HUES6 (cell line): ENCODE results near the gene BCL2L14.

ENCODE experiments used
- H3K27ac ChIP-seq: 2 replicates; pipeline ENCODE4 v1.7.0; 2013; ENCODE audit warnings: low read depth, mild to moderate bottlenecking, low read length, inconsistent platforms
- H3K27me3 ChIP-seq: 2 replicates; pipeline ENCODE4 v1.6.1; 2013; ENCODE audit warnings: low read length; ENCODE audit not compliant: control insufficient read depth, insufficient read depth
- H3K36me3 ChIP-seq: 2 replicates; pipeline ENCODE4 v1.6.1; 2013; ENCODE audit warnings: low read length; ENCODE audit not compliant: control insufficient read depth, insufficient read depth
- H3K4me1 ChIP-seq: 2 replicates; pipeline ENCODE4 v1.6.1; 2013; ENCODE audit warnings: low read length; ENCODE audit not compliant: control insufficient read depth, insufficient read depth
- H3K4me3 ChIP-seq: 2 replicates; pipeline ENCODE4 v1.5.1; 2013; ENCODE audit warnings: low read depth, low read length
- H3K9ac ChIP-seq: one replicate; pipeline ENCODE4 v1.6.1; 2013; ENCODE audit warnings: mild to moderate bottlenecking, low read length
- H3K9me3 ChIP-seq: 2 replicates; pipeline ENCODE4 v1.6.1; 2013; ENCODE audit warnings: low read depth, low read length; ENCODE audit not compliant: control insufficient read depth, insufficient read depth

The BCL2L14 gene

GRCh38 chr12:12088761-12089160 is 18.0 kb downstream of the BCL2L14 start:
- Histone ChIP-seq H3K9ac (no peak overlapping the region), H3K27me3 (no peaks in the 10 kb centered on the region), H3K4me3 (no peak overlapping the region), H3K27ac (no peak overlapping the region), H3K9me3 (no peaks in the 10 kb centered on the region), H3K36me3 (no peaks in the 10 kb centered on the region), H3K4me1 (peaks cover 39% of the 10 kb centered on the region)

- H3K27ac ChIP-seq, result no peak overlapping the region
- H3K27me3 ChIP-seq, result no peaks in the 10 kb centered on the region
- peaks cover 33% of the 10 kb centered on the region for H3K4me1 ChIP-seq
- no peak overlapping the region for H3K9ac ChIP-seq
- H3K4me3 ChIP-seq, result no peak overlapping the region
- H3K36me3 ChIP-seq, result no peaks in the 10 kb centered on the region
- no peaks in the 10 kb centered on the region for H3K9me3 ChIP-seq
These were observed 20.3 kb downstream of the BCL2L14 start for GRCh38 chr12:12091071-12091470.

GRCh38 chr12:12091977-12092663 is 21.4 kb downstream of the BCL2L14 start:
- Histone ChIP-seq H3K9ac (no peak overlapping the region), H3K27ac (no peak overlapping the region), H3K4me3 (no peak overlapping the region), H3K27me3 (no peaks in the 10 kb centered on the region), H3K4me1 (peaks cover 22% of the 10 kb centered on the region), H3K9me3 (no peaks in the 10 kb centered on the region), H3K36me3 (no peaks in the 10 kb centered on the region)

- no peak overlapping the region for H3K4me3 ChIP-seq
- H3K27ac ChIP-seq, result no peak overlapping the region
- H3K27me3 ChIP-seq, result no peaks in the 10 kb centered on the region
- H3K9me3 ChIP-seq, result no peaks in the 10 kb centered on the region
- H3K9ac ChIP-seq, result no peak overlapping the region
- peaks cover 12% of the 10 kb centered on the region; the same call in 1 of the 2 replicates for H3K4me1 ChIP-seq
- peaks cover 3% of the 10 kb centered on the region; the same call in 1 of the 2 replicates for H3K36me3 ChIP-seq
These were observed 23.7 kb downstream of the BCL2L14 start for GRCh38 chr12:12094481-12094880.

- H3K27ac ChIP-seq, result no peak overlapping the region
These were observed 24.3 kb downstream of the BCL2L14 start for GRCh38 chr12:12095021-12095420.

GRCh38 chr12:12097891-12098690 is 27.4 kb downstream of the BCL2L14 start:
- Histone ChIP-seq H3K9ac (no peak overlapping the region), H3K27ac (no peak overlapping the region), H3K9me3 (no peaks in the 10 kb centered on the region), H3K4me3 (no peak overlapping the region), H3K27me3 (no peaks in the 10 kb centered on the region), H3K4me1 (no peaks in the 10 kb centered on the region; the same call in 1 of the 2 replicates), H3K36me3 (peaks cover 6% of the 10 kb centered on the region; the same call in 1 of the 2 replicates)

More at GRCh38 chr12:12095021-12095420, 24.3 kb downstream of the BCL2L14 start:
- Histone ChIP-seq H3K9me3 (no peaks in the 10 kb centered on the region), H3K4me1 (peaks cover 12% of the 10 kb centered on the region; the same call in 1 of the 2 replicates), H3K4me3 (no peak overlapping the region), H3K9ac (no peak overlapping the region), H3K36me3 (peaks cover 3% of the 10 kb centered on the region; the same call in 1 of the 2 replicates), H3K27me3 (no peaks in the 10 kb centered on the region)

GRCh38 chr12:12098691-12099015 is 27.9 kb downstream of the BCL2L14 start:
- Histone ChIP-seq H3K4me1 (no peaks in the 10 kb centered on the region; the same call in 1 of the 2 replicates), H3K9me3 (no peaks in the 10 kb centered on the region), H3K27ac (no peak overlapping the region), H3K36me3 (peaks cover 6% of the 10 kb centered on the region; the same call in 1 of the 2 replicates), H3K27me3 (no peaks in the 10 kb centered on the region), H3K9ac (no peak overlapping the region), H3K4me3 (no peak overlapping the region)

- no peak overlapping the region for H3K27ac ChIP-seq
- no peak overlapping the region for H3K4me3 ChIP-seq
- no peaks in the 10 kb centered on the region; the same call in 1 of the 2 replicates for H3K4me1 ChIP-seq
- H3K36me3 ChIP-seq, result peaks cover 6% of the 10 kb centered on the region; the same call in 1 of the 2 replicates
- H3K9ac ChIP-seq, result no peak overlapping the region
- H3K9me3 ChIP-seq, result peaks cover 3% of the 10 kb centered on the region; the same call in 1 of the 2 replicates
- no peaks in the 10 kb centered on the region for H3K27me3 ChIP-seq
These were observed 28.4 kb downstream of the BCL2L14 start for GRCh38 chr12:12099102-12099501.

GRCh38 chr12:12107678-12108077 is 36.9 kb downstream of the BCL2L14 start:
- Histone ChIP-seq H3K36me3 (peaks cover 11% of the 10 kb centered on the region; the same call in 1 of the 2 replicates), H3K9me3 (peaks cover 21% of the 10 kb centered on the region), H3K27ac (no peak overlapping the region), H3K4me3 (no peak overlapping the region), H3K27me3 (no peaks in the 10 kb centered on the region), H3K9ac (no peak overlapping the region), H3K4me1 (no peaks in the 10 kb centered on the region)

GRCh38 chr12:12108441-12109058 is 37.8 kb downstream of the BCL2L14 start:
- H3K4me3 ChIP-seq, result no peak overlapping the region
- no peaks in the 10 kb centered on the region for H3K27me3 ChIP-seq
- no peak overlapping the region for H3K9ac ChIP-seq
- H3K4me1 ChIP-seq, result no peaks in the 10 kb centered on the region
- H3K36me3 ChIP-seq, result peaks cover 19% of the 10 kb centered on the region
- no peak overlapping the region for H3K27ac ChIP-seq
- H3K9me3 ChIP-seq, result peaks cover 21% of the 10 kb centered on the region
